Trophoblast cell (in vitro differentiated cells and primary cell): ENCODE data around the gene P3H3.
"Not testable (repeated sequence)": the region's sequence is repeated elsewhere in the genome, so short reads cannot be mapped to it uniquely, and the experiment has no call there.

Experiments used
- DNase-seq, 2 donors: peaks; one replicate each; pipeline ENCODE4 v3.0.0-alpha.2; 2016
- H2AFZ ChIP-seq: 2 replicates; pipeline ENCODE4 v1.6.1; 2013; ENCODE audit warnings: low read length, moderate library complexity, mild to moderate bottlenecking; ENCODE audit not compliant: insufficient read depth, poor library complexity
- H2AK5ac ChIP-seq: 2 replicates; pipeline ENCODE4 v1.6.1; 2013; ENCODE audit warnings: mild to moderate bottlenecking, low read length
- H2BK120ac ChIP-seq: 2 replicates; pipeline ENCODE4 v1.6.1; 2013; ENCODE audit warnings: low read length, mild to moderate bottlenecking, moderate library complexity; ENCODE audit not compliant: insufficient read depth, poor library complexity
- H2BK12ac ChIP-seq: 2 replicates; pipeline ENCODE4 v1.6.1; 2013; ENCODE audit warnings: mild to moderate bottlenecking, low read length, moderate library complexity
- H2BK5ac ChIP-seq: 2 replicates; pipeline ENCODE4 v1.6.1; 2013; ENCODE audit warnings: low read length, low read depth, moderate library complexity, mild to moderate bottlenecking; ENCODE audit not compliant: poor library complexity
- H3K14ac ChIP-seq: 2 replicates; pipeline ENCODE4 v1.6.1; 2013; ENCODE audit warnings: mild to moderate bottlenecking, low read length
- H3K18ac ChIP-seq: 2 replicates; pipeline ENCODE4 v1.6.1; 2013; ENCODE audit warnings: mild to moderate bottlenecking, low read length
- H3K23ac ChIP-seq: 2 replicates; pipeline ENCODE4 v1.6.1; 2013; ENCODE audit warnings: low read length
- H3K27ac ChIP-seq: 2 replicates; pipeline ENCODE4 v1.5.1; 2013; ENCODE audit warnings: low read depth, mild to moderate bottlenecking, inconsistent platforms, low read length, moderate library complexity
- H3K27me3 ChIP-seq: 2 replicates; pipeline ENCODE4 v1.6.1; 2013; ENCODE audit warnings: inconsistent platforms, mild to moderate bottlenecking, low read length, moderate library complexity; ENCODE audit not compliant: insufficient read depth
- H3K36me3 ChIP-seq, 2 experiments: 1 replicate in 1 of 2; 2 replicates in 1 of 2; pipeline ENCODE4 v1.6.1; 2013; ENCODE audit warnings: low read length in 2 of 2, mild to moderate bottlenecking in 2 of 2, moderate library complexity in 1 of 2; ENCODE audit not compliant: insufficient read depth in 2 of 2, control insufficient read depth in 1 of 2
- H3K4ac ChIP-seq: 2 replicates; pipeline ENCODE4 v1.6.1; 2013; ENCODE audit warnings: low read depth, mild to moderate bottlenecking, low read length, moderate library complexity
- H3K4me1 ChIP-seq, 2 experiments: 1 replicate in 1 of 2; 2 replicates in 1 of 2; pipeline ENCODE4 v1.6.1; 2013; ENCODE audit warnings: low read length in 2 of 2, mild to moderate bottlenecking in 2 of 2, moderate library complexity in 1 of 2; ENCODE audit not compliant: insufficient read depth in 2 of 2, control insufficient read depth in 1 of 2
- H3K4me2 ChIP-seq: 2 replicates; pipeline ENCODE4 v1.6.1; 2013; ENCODE audit warnings: inconsistent platforms, mild to moderate bottlenecking, low read length, moderate library complexity
- H3K4me3 ChIP-seq: 2 replicates; pipeline ENCODE4 v1.5.1; 2013; ENCODE audit warnings: mild to moderate bottlenecking, low read depth, low read length, inconsistent platforms
- H3K79me1 ChIP-seq: one replicate; pipeline ENCODE4 v1.6.1; 2013; ENCODE audit warnings: low read length
- H3K79me2 ChIP-seq: 2 replicates; pipeline ENCODE4 v1.6.1; 2013; ENCODE audit warnings: low read length, mild to moderate bottlenecking; ENCODE audit not compliant: control insufficient read depth, insufficient read depth, poor library complexity
- H3K9ac ChIP-seq: 2 replicates; pipeline ENCODE4 v1.6.1; 2013; ENCODE audit warnings: mild to moderate bottlenecking, low read length
- H3K9me3 ChIP-seq: 2 replicates; pipeline ENCODE4 v1.6.1; 2013; ENCODE audit warnings: low read depth, mild to moderate bottlenecking, control low read depth, inconsistent platforms, low read length; ENCODE audit not compliant: insufficient read depth
- H4K12ac ChIP-seq: 2 replicates; pipeline ENCODE4 v1.6.1; 2013; ENCODE audit warnings: low read depth, mild to moderate bottlenecking, low read length, moderate library complexity
- H4K8ac ChIP-seq: 2 replicates; pipeline ENCODE4 v1.6.1; 2013; ENCODE audit warnings: low read depth, mild to moderate bottlenecking, low read length, moderate library complexity
- H4K91ac ChIP-seq: one replicate; pipeline ENCODE4 v1.6.1; 2013; ENCODE audit warnings: low read depth, mild to moderate bottlenecking, low read length, moderate library complexity
- WGBS: extraction: QIAGEN DNeasy Blood & Tissue Kit; methylation state at CpG from one replicate; pipeline ENCODE4 v1.1.7; 2013; ENCODE audit warnings: missing lambda C conversion rate; ENCODE audit not compliant: insufficient read length, insufficient coverage; ENCODE audit errors: extremely low coverage; 5-methylcytosine and 5-hydroxymethylcytosine counted together

Gene P3H3

GRCh38 chr12:6883252-6883651 lies 55.0 kb downstream of the P3H3 start:
- no peaks in the 10 kb centered on the region for H3K36me3 ChIP-seq
- no peak overlapping the region for H4K91ac ChIP-seq
- H3K9ac ChIP-seq, result no peak overlapping the region
- H3K9me3 ChIP-seq, result no peaks in the 10 kb centered on the region
- no peak overlapping the region for H3K4me2 ChIP-seq
- no peak overlapping the region for H3K4ac ChIP-seq
- no peaks in the 10 kb centered on the region for H3K79me2 ChIP-seq
- WGBS, result no CpG with 5 or more reads among the region's 5 CpGs
- no peak overlapping the region for H3K4me3 ChIP-seq
- H2BK12ac ChIP-seq, result no peak overlapping the region
- no peak overlapping the region for H2BK5ac ChIP-seq
- no peak overlapping the region for H4K8ac ChIP-seq
- no peak overlapping the region for H2AFZ ChIP-seq
- no peaks in the 10 kb centered on the region for H3K27me3 ChIP-seq
- H2BK120ac ChIP-seq, result no peak overlapping the region
- peak in 1 of 2 donors; percentile 40 for DNase-seq
- H2AK5ac ChIP-seq, result no peak overlapping the region
- no peak overlapping the region for H3K27ac ChIP-seq
- H4K12ac ChIP-seq, result no peak overlapping the region
- peaks cover 2 to 5% of the 10 kb centered on the region in 2 experiments for H3K4me1 ChIP-seq
- no peaks in the 10 kb centered on the region for H3K79me1 ChIP-seq
- H3K18ac ChIP-seq, result no peak overlapping the region
- no peak overlapping the region for H3K14ac ChIP-seq
- H3K23ac ChIP-seq, result no peak overlapping the region

- Histone ChIP-seq H3K27ac (no peak overlapping the region), H3K79me2 (no peaks in the 10 kb centered on the region), H2AFZ (no peak overlapping the region), H2BK12ac (no peak overlapping the region), H4K8ac (no peak overlapping the region), H3K36me3 (no peaks in the 10 kb centered on the region), H3K4me1 (peaks cover 2 to 5% of the 10 kb centered on the region in 2 experiments), H3K4me2 (no peak overlapping the region), H3K23ac (no peak overlapping the region), H3K4me3 (no peak overlapping the region), H3K18ac (no peak overlapping the region), H3K9me3 (no peaks in the 10 kb centered on the region), H3K79me1 (no peaks in the 10 kb centered on the region), H2BK120ac (no peak overlapping the region), H4K12ac (no peak overlapping the region), H3K14ac (no peak overlapping the region), H4K91ac (no peak overlapping the region), H3K27me3 (no peaks in the 10 kb centered on the region), H3K9ac (no peak overlapping the region), H2AK5ac (no peak overlapping the region), H3K4ac (no peak overlapping the region), H2BK5ac (no peak overlapping the region)
- WGBS, result no CpG with 5 or more reads among the region's 11 CpGs
- no peak for DNase-seq
These were observed 55.5 kb downstream of the P3H3 start for GRCh38 chr12:6883683-6884082.

- Histone ChIP-seq H3K27ac (no peak overlapping the region), H3K27me3 (no peaks in the 10 kb centered on the region), H3K36me3 (no peaks in the 10 kb centered on the region), H3K4me3 (no peak overlapping the region), H2BK120ac (no peak overlapping the region), H3K14ac (no peak overlapping the region), H2BK5ac (no peak overlapping the region), H4K91ac (no peak overlapping the region), H3K18ac (no peak overlapping the region), H3K4me2 (no peak overlapping the region), H3K79me1 (no peaks in the 10 kb centered on the region), H3K4ac (no peak overlapping the region), H3K9ac (no peak overlapping the region), H3K9me3 (no peaks in the 10 kb centered on the region), H4K8ac (no peak overlapping the region), H2AFZ (no peak overlapping the region), H2BK12ac (no peak overlapping the region), H4K12ac (no peak overlapping the region), H3K4me1 (peaks cover 2 to 5% of the 10 kb centered on the region in 2 experiments), H2AK5ac (no peak overlapping the region), H3K79me2 (no peaks in the 10 kb centered on the region), H3K23ac (no peak overlapping the region)
- no CpG with 5 or more reads among the region's 22 CpGs for WGBS
- no peak for DNase-seq
These were observed 56.3 kb downstream of the P3H3 start for GRCh38 chr12:6884539-6884938.

GRCh38 chr12:6886206-6886999 lies 58.2 kb downstream of the P3H3 start:
- not testable (repeated sequence) for H2AK5ac ChIP-seq, H2BK120ac ChIP-seq, H4K91ac ChIP-seq, H4K8ac ChIP-seq, H3K36me3 ChIP-seq, H2BK5ac ChIP-seq, H3K79me2 ChIP-seq, H3K27me3 ChIP-seq, H2BK12ac ChIP-seq, H3K18ac ChIP-seq, H3K4me2 ChIP-seq, H3K14ac ChIP-seq, H3K4ac ChIP-seq, H4K12ac ChIP-seq, H3K27ac ChIP-seq, H3K23ac ChIP-seq, H3K9ac ChIP-seq, H3K79me1 ChIP-seq, H2AFZ ChIP-seq, H3K4me3 ChIP-seq, H3K9me3 ChIP-seq, H3K4me1 ChIP-seq
- no CpG with 5 or more reads among the region's 15 CpGs for WGBS
- peak; percentile 42 to 57 for DNase-seq
